GM12874 (cell line): ENCODE data around the gene STK38.

Experiments used
- TF ChIP-seq, protein P1 (sequence below): IDR thresholded peaks from 2 replicates; pipeline ENCODE4 v1.5.1; 2011; ENCODE audit warnings: low read depth, mild to moderate bottlenecking, control low read depth, low read length, moderate library complexity; ENCODE audit not compliant: insufficient read depth

STK38 gene

DNA sequence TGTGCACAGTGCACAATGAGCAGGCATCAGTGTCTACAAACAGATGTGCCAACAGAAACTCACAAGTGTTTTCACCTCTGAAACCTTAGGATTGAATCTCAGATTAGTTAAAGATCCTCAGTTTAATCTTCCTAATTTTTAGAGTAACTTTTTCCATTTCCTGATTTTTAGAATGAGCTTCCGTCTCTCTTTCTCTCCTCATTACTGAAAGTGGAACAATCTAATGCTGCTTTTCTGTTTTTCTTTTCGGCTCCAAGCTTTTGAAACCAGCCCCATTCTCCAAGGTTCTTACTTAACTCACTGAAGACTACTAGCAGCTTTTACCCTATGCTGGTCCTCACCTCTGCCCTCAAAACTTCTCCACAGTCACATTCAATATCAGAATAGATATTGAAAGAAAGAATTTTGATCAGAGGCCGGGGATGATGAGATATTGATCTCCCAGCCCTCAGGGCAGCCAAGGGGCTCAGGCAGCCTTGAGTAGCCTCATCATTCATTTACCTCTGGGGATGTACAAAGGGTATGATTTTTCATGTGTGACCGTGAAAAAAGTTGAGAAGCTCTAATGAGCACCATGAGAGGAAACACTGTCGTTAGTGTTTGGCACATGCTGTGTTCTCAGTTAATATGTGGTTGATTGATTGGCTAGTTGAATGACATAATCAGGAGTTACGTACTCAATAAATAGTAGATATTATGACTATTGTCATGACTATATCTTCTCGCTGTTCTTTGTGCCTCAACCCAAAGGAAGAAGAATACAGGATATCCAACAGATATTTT, 11.9 kb upstream of the STK38 start:
- TF ChIP-seq, protein P1, sequence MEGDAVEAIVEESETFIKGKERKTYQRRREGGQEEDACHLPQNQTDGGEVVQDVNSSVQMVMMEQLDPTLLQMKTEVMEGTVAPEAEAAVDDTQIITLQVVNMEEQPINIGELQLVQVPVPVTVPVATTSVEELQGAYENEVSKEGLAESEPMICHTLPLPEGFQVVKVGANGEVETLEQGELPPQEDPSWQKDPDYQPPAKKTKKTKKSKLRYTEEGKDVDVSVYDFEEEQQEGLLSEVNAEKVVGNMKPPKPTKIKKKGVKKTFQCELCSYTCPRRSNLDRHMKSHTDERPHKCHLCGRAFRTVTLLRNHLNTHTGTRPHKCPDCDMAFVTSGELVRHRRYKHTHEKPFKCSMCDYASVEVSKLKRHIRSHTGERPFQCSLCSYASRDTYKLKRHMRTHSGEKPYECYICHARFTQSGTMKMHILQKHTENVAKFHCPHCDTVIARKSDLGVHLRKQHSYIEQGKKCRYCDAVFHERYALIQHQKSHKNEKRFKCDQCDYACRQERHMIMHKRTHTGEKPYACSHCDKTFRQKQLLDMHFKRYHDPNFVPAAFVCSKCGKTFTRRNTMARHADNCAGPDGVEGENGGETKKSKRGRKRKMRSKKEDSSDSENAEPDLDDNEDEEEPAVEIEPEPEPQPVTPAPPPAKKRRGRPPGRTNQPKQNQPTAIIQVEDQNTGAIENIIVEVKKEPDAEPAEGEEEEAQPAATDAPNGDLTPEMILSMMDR, result no peak

DNA sequence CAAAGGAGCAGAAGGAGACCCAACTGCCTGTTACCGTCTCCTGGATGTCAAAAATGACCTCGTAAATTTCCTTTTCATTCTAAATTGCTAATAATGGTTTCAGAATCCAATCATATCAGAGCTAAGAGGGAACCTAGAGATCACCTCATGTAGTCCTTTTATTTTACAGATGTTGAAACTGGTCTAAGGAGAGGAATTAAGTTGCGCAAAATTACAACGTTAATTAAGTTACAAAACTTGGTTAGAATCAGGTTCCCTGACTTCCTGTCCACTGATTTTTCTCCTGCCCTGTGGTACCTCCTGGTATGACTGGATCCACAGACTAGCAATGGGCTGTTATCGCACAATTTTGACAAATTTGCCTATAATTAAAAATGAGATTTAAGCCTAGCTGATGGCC, 9.0 kb upstream of the STK38 start:
- TF ChIP-seq, protein P1, result no peak

DNA sequence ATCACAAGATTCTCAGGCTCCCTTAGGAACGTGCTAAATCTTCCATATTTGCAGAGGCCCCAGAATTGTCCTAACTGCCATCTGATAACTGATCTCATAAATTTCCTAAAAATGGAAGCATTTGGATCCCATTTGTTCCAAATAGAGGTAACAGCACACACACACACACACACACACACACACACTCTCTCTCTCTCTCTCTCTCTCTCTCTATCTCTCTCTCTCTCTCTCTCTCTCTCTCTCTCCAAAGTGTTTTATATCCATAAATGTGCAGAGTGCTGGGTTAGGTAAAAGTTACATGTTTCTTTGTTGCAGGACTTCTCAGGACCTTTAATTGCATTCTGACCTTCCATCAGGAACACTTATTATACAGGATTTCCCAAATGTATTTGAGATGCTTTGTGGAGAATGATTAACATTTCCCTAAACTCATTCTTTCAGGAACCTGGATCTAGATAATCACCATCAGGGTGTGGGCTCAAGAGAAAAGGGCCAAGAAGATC, 8.5 kb upstream of the STK38 start:
- TF ChIP-seq, protein P1, result no peak

DNA sequence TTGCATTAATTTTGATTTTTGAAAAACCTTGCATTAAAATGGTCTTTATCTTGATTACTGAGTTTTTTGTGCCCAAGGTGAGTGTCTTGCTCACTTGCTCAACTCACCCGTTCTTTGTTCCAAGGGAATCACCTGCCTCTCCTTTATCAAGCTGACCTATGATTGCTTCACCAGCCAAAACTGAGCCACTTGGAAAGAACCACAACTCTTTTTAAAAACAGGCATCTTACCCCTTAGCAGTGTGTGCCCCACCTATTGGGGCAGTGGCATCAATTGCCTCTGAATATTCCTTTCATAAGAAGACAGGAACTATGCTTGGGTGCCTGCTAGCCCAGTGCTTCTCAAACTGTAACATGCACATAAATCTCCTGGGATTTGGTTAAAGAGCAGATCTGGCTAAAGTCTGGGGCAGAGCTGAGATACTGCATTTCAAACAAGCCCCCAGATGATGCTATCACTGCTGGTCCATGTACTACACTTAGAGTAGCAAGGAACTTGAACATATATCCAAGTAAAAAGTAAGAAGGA, 3.3 kb upstream of the STK38 start:
- TF ChIP-seq, protein P1, result no peak

DNA sequence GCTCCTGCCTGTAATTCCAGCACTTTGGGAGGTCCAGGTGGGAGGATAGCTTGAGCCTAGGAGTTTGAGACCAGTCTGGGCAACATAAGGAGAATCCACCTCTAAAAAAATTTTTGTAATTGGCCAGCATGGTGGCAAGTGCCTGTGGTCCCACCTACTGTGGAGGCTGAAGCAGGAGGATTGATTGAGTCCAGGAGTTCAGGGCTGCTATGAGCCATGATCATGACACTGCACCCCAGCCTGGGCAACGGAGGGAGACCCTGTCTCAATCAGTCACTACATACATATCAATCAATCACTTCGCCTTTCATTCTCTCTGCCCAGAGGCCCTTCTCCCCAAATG, 1.1 kb upstream of the STK38 start:
- TF ChIP-seq, protein P1, result no peak

- TF ChIP-seq, protein P1, result no peak
Observed at GRCh38 chr6:36547646-36548400, 544 bp upstream of the STK38 start.

DNA sequence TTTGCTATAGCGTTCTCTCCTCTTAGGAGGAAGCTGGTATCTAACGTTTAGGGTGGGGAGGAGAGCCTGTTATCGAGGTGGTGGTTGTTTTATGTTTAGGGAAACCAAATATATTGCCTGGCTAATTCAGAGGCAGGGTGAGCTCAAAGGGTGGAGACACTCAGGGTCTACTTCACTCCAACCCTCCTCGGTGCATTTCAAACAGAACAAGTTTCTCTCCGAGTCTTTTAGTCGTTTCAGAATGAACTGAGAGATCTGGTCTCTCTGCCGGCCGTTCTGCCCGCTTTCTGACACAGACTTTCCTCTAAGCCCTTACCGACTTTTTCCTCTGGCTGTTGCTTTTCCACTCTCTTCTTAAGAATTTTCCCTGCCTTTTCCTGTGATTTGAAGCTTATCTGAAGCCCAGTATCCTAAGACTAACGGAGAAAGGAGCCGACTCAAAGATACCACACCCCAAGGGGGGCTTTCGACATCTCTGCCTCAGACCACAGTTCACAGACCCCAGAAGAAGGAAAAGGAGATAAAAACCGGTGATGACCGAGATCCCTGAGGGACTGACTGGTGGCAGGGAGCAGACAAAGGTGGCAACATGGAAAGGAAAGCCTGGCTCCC, 865 bp downstream of the STK38 start:
- TF ChIP-seq, protein P1, result no peak
